ENCODE data around the gene SSBP4. TPM values are rescaled to one million over a fixed set of nuclear protein-coding genes. Genes with fewer than 3 reads are reported as not detected.

SSBP4 gene
- total and polyA plus RNA-seq, 2 experiments from 2014 or later, result 44.4 to 52.0 TPM

- Histone ChIP-seq H2AFZ (peak overlapping the region; percentile 63; the same call in 1 of the 2 replicates), H3K27me3 (ENCODE audit: insufficient read depth) (peaks cover 21% of the 10 kb centered on the region), H3K4me2 (peak overlapping the region; percentile 51), H3K9me2 (ENCODE audit: insufficient read depth) (no peaks in the 10 kb centered on the region), H3K36me3 (ENCODE audit: insufficient read depth) (no peaks in the 10 kb centered on the region), H3K27ac (ENCODE audit: low read depth) (no peak overlapping the region), H3F3A (replicated peaks; ENCODE audit: low read depth) (peaks cover 26% of the 10 kb centered on the region), H3K79me2 (replicated peaks; ENCODE audit: insufficient read depth) (no peaks in the 10 kb centered on the region), H4K20me1 (replicated peaks; ENCODE audit: insufficient read depth) (no peaks in the 10 kb centered on the region), H3K4me1 (ENCODE audit: insufficient read depth) (peaks cover 9% of the 10 kb centered on the region), H3K4me3 (peak overlapping the region; percentile 41)
- Mint-ChIP-seq H3K4me1 (peaks cover 14% of the 10 kb centered on the region), H3K27me3 (ENCODE audit: insufficient read depth, low read depth, poor library complexity) (peaks cover 39% of the 10 kb centered on the region), H3K27ac (no peak overlapping the region), H3K36me3 (ENCODE audit: low read depth) (peaks cover 11% of the 10 kb centered on the region), H3K9me3 (no peaks in the 10 kb centered on the region), H3K4me3 (peak overlapping the region; percentile 67)
- TF ChIP-seq REST (IDR thresholded peaks at IDR 0.05; ENCODE audit: unreplicated experiment) (no peak), ZNF462 (CRISPR knock-in tag; IDR thresholded peaks at IDR 0.05) (no peak), ETS1 (IDR thresholded peaks at IDR 0.05) (no peak), ZNF114 (CRISPR knock-in tag; IDR thresholded peaks at IDR 0.05) (no peak), ZNF331 (CRISPR knock-in tag; IDR thresholded peaks at IDR 0.05; ENCODE audit: low read depth) (no peak), STAT1 (IDR thresholded peaks at IDR 0.05; ENCODE audit: unreplicated experiment) (no peak), POLR2AphosphoS5 (IDR thresholded peaks at IDR 0.05; ENCODE audit: low read depth) (no peak), CTCF (conservative IDR thresholded peaks at IDR 0.05; ENCODE audit: low read depth in 2 of 2) (no peak), EZH2 (IDR thresholded peaks at IDR 0.05; ENCODE audit: low read depth, unreplicated experiment) (no peak), EZH2phosphoT487 (IDR thresholded peaks at IDR 0.05; ENCODE audit: unreplicated experiment) (no peak)
- ATAC-seq, result no peak
- no peak for DNase-seq (ENCODE audit: low spot score)
Measured at GRCh38 chr19:18386543-18387271, 32.5 kb upstream of the SSBP4 start.
